ENCODE data around the gene ITPRID2. TPM values are rescaled to one million over a fixed set of nuclear protein-coding genes. Genes with fewer than 3 reads are reported as not detected.
A peak's percentile ranks its signal among the peaks of the same experiment; 100 is the strongest.

The ITPRID2 gene
- total RNA-seq, 1 donor: 286 TPM

DNA sequence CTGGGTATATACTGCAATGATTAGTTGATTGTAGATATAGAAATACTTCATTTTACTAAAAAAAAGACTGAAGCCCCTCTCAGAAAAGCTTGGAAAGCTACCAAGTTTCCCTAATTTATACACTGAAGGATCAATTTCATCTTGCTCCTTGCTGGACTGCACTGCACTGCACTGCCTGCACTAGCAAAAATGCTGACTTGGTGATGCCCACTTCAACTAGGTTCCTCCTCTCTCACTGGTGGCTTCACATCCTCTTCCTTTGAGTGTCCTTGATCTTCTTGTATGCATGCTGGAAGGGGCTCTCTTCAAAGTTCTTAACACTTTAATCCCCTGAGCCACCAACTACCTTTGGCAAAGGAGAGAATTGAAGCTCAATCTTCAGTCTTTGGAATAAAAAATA, 31.7 kb upstream of the ITPRID2 start:
- no peak overlapping the region for H3K4me3 ChIP-seq (ENCODE audit: low read depth, low read length)
- DNase-seq (ENCODE audit: low read depth): no peak
- TF ChIP-seq, protein P1, sequence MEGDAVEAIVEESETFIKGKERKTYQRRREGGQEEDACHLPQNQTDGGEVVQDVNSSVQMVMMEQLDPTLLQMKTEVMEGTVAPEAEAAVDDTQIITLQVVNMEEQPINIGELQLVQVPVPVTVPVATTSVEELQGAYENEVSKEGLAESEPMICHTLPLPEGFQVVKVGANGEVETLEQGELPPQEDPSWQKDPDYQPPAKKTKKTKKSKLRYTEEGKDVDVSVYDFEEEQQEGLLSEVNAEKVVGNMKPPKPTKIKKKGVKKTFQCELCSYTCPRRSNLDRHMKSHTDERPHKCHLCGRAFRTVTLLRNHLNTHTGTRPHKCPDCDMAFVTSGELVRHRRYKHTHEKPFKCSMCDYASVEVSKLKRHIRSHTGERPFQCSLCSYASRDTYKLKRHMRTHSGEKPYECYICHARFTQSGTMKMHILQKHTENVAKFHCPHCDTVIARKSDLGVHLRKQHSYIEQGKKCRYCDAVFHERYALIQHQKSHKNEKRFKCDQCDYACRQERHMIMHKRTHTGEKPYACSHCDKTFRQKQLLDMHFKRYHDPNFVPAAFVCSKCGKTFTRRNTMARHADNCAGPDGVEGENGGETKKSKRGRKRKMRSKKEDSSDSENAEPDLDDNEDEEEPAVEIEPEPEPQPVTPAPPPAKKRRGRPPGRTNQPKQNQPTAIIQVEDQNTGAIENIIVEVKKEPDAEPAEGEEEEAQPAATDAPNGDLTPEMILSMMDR (IDR thresholded peaks at IDR 0.05; ENCODE audit: insufficient read depth, low read length): no peak

DNA sequence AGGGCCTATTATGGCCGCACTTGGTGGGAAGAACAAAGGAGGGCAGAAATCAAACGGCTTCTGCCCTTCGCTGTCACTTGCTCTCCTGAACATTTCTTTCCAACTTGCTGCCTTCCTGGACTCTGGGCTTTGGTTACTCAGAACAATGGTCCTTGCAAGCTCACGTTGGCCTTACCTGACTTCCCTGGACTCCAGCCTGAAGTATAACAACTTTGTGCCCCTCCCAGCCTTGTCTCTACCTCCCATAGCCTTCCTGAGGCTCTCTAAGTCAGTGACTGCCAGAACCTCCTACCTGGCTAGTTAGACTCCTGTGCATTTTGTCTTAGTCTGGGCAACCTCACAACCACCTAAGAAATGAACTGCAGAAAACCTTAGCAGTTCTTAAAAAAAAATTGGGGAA, 30.2 kb upstream of the ITPRID2 start:
- TF ChIP-seq, protein P1 (IDR thresholded peaks at IDR 0.05; ENCODE audit: insufficient read depth, low read length): no peak
- H3K4me3 ChIP-seq (ENCODE audit: low read depth, low read length): no peak overlapping the region
- DNase-seq (ENCODE audit: low read depth): no peak

DNA sequence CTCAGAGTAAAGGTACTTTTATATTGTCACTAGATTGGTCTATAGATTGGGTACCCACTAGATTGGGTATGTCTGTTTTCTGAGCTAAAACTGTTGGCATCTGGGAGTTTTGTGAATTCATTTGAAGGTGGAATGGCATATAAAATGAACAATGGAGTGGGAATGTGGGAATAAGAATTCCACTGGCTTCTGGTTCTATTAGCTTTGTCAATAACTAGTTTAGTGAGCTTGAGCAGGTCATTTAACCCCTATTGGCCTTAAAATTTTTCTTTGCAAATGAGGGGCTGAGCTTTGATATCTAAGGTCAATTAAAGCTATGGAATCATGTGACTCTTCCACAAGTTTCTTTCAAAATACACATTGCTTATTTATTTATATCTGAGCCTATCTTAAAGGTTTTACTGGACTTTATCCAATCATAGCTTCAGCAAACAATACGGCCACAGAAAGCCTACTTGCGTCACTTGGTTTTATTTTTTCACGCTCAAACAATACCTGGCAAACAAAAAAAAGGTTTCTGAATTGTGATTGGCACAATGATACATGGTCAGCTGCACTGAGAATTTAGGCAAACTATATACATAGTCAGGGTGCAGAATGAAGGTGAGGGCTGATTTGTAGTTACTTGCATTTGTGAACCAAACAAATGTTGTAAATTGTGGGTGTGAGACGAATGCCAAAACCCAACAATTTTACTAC, 28.8 kb upstream of the ITPRID2 start:
- H3K4me3 ChIP-seq (ENCODE audit: low read depth, low read length): no peak overlapping the region
- DNase-seq (ENCODE audit: low read depth): no peak
- TF ChIP-seq, protein P1 (IDR thresholded peaks at IDR 0.05; ENCODE audit: insufficient read depth, low read length): no peak

DNA sequence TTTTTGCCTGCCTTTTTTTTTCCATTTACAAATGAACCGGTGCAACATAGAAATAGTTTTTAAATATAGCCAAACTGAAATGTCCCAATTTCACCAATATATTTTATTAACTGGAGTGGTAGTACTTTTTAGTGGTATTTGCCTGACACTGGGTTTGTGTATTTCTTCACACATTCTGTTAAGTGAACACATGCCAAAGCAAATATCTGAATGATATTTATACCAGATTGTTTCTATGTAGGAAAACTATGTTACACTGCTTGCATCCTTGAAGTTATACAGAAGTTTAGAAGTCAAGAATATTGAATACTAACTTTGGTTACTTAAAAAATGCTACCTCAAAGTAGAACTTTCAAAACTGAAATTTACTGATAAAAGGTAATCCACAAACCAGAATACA, 19.4 kb upstream of the ITPRID2 start:
- no peak for DNase-seq (ENCODE audit: low read depth)
- H3K4me3 ChIP-seq (ENCODE audit: low read depth, low read length): no peak overlapping the region
- TF ChIP-seq, protein P1 (IDR thresholded peaks at IDR 0.05; ENCODE audit: insufficient read depth, low read length): no peak

DNA sequence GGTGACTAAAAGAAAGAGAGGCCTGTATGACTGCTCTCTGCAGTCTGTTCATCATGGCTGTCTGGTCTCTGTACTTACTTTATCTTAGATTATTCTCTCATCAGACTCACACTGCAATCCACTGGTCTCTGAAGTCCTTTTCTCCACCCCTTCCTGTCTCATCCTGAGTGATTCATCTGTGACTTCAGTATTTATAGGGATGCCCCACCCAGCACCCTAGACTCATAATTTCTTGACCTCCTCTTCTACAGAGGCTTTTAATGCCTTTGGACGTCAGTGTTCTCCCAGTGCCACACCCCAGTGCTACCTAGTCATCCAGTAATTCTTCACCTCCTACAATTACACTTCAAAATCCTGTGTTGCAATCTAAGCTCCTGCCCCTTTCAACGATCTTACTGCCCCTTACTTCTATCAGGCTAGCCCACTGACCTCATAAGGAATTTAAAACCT, 14.9 kb upstream of the ITPRID2 start:
- TF ChIP-seq, protein P1 (IDR thresholded peaks at IDR 0.05; ENCODE audit: insufficient read depth, low read length): no peak
- H3K4me3 ChIP-seq (ENCODE audit: low read depth, low read length): no peak overlapping the region
- DNase-seq (ENCODE audit: low read depth): peak; percentile 54

DNA sequence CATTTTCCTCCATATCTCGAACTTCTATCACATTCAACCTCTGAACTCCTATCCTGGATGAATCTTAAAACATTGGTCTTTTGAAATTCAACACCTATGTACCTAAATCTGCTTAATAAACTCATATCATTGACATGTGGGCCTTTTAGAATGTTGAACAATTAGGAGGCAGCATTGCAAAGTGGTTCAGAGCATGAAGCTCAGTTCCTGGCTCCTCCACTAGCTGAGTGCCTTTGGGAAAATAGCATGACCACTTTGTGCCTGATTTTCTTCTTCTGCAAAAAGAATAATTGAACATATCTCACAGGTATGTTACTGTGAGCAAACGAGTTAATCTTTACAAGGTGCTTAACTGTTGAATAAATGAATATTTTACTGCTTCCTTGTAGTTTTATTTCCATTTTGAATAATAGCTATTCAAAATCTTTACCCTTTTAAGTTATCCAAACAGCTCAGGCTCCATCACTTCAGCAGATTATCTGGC, 14.3 kb upstream of the ITPRID2 start:
- TF ChIP-seq, protein P1 (IDR thresholded peaks at IDR 0.05; ENCODE audit: insufficient read depth, low read length): no peak
- H3K4me3 ChIP-seq (ENCODE audit: low read depth, low read length): no peak overlapping the region
- no peak for DNase-seq (ENCODE audit: low read depth)

Measured in fibroblast of the aortic adventitia (primary cell).